ENCODE results near the gene S100A3. TPM values are rescaled to one million over a fixed set of nuclear protein-coding genes. Genes with fewer than 3 reads are reported as not detected.

Gene S100A3
- polyA plus RNA-seq, 3 donors: 0.31 to 0.54 TPM; not detected in 1

DNA sequence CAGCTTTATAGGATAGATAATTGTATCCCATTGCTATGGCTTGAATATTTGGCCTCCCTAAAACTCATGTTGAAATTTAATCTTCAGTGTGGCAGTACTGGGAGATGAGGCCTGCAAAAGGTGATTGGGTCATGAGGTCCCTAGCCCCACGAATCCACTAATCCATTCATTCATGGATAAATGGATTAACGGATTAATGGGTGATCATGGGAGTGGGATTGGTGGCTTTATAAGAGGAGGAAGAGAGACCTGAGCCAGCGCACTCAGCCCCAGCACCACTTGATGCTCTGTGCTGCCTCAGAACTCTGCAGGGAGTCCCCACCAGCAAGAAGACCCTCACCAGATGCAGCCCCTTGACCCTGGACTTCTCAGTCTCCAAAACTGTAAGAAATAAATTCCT is 45.3 kb downstream of the S100A3 start:
- intact Hi-C loops (cut with micrococcal nuclease): no loop called here
- H3K27me3 Mint-ChIP-seq (ENCODE audit: low read depth in 3 of 3): peaks cover 5 to 7% (median 5%) of the 10 kb centered on the region in 3 donors
- Histone ChIP-seq H4K20me1 (ENCODE audit: insufficient read depth, low read length) (no peaks in the 10 kb centered on the region), H2AFZ (ENCODE audit: insufficient read depth, low read depth, low read length, poor library complexity, severe bottlenecking) (no peak overlapping the region), H3K36me3 (replicated peaks in 1 of 2; ENCODE audit: control insufficient read depth in 1 of 2, insufficient read depth in 2 of 2, low read length in 2 of 2) (no peaks in the 10 kb centered on the region), H3K4me3 (replicated peaks in 1 of 3; ENCODE audit: low read depth in 2 of 3, low read length in 3 of 3) (no peak overlapping the region), H3K27me3 (ENCODE audit: control insufficient read depth in 2 of 2, insufficient read depth in 2 of 2, low read length in 2 of 2) (no peaks in the 10 kb centered on the region), H3K79me2 (ENCODE audit: insufficient read depth, low read length) (no peaks in the 10 kb centered on the region), H3K27ac (ENCODE audit: low read depth in 1 of 2, low read length in 2 of 2) (no peak overlapping the region), H3K9ac (ENCODE audit: insufficient read depth, low read length, poor library complexity, severe bottlenecking) (no peak overlapping the region), H3K4me1 (ENCODE audit: control insufficient read depth in 1 of 2, insufficient read depth in 2 of 2, low read length in 2 of 2) (no peaks in the 10 kb centered on the region), H3K9me3 (replicated peaks in 1 of 2; ENCODE audit: control insufficient read depth in 1 of 2, insufficient read depth in 1 of 2, low read length in 2 of 2) (no peaks in the 10 kb centered on the region), H3K4me2 (replicated peaks; ENCODE audit: extremely low read depth, low read length, poor library complexity, severe bottlenecking) (no peak overlapping the region)
- no peak overlapping the region for H3K4me3 Mint-ChIP-seq
- DNase-seq: no peak
- TF ChIP-seq, protein P1, sequence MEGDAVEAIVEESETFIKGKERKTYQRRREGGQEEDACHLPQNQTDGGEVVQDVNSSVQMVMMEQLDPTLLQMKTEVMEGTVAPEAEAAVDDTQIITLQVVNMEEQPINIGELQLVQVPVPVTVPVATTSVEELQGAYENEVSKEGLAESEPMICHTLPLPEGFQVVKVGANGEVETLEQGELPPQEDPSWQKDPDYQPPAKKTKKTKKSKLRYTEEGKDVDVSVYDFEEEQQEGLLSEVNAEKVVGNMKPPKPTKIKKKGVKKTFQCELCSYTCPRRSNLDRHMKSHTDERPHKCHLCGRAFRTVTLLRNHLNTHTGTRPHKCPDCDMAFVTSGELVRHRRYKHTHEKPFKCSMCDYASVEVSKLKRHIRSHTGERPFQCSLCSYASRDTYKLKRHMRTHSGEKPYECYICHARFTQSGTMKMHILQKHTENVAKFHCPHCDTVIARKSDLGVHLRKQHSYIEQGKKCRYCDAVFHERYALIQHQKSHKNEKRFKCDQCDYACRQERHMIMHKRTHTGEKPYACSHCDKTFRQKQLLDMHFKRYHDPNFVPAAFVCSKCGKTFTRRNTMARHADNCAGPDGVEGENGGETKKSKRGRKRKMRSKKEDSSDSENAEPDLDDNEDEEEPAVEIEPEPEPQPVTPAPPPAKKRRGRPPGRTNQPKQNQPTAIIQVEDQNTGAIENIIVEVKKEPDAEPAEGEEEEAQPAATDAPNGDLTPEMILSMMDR (IDR thresholded peaks at IDR 0.05): no peak
- no peaks in the 10 kb centered on the region for H3K36me3 Mint-ChIP-seq
- no CpG with 5 or more reads among the region's 3 CpGs for WGBS (ENCODE audit: insufficient coverage)
- no peak overlapping the region for H3K27ac Mint-ChIP-seq
- no peaks in the 10 kb centered on the region for H3K4me1 Mint-ChIP-seq
- H3K9me3 Mint-ChIP-seq: no peaks in the 10 kb centered on the region

DNA sequence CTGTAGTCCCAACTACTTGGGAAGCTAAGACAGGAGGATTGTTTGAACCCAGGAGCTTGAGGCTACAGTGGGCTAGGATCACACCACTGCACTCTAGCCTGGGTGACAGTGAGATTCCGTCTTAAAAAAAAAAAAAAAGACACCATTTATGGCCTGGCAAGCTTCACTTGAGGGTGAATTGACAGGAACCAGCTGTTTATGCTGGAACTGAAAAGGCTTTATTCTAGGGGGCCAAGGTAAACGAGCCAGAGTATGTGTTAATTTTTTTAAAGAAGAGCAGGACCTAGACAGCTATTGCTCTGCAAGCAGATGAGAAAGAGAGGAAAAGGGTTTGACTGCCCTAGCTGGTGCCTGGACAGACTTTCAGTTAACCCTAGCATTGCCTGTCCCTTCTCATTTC is 50.3 kb downstream of the S100A3 start:
- Histone ChIP-seq H3K4me1 (ENCODE audit: control insufficient read depth in 1 of 2, insufficient read depth in 2 of 2, low read length in 2 of 2) (no peaks in the 10 kb centered on the region), H3K27ac (ENCODE audit: low read depth in 1 of 2, low read length in 2 of 2) (no peak overlapping the region), H3K4me3 (replicated peaks in 1 of 3; ENCODE audit: low read depth in 2 of 3, low read length in 3 of 3) (no peak overlapping the region), H3K79me2 (ENCODE audit: insufficient read depth, low read length) (no peaks in the 10 kb centered on the region), H3K9me3 (replicated peaks in 1 of 2; ENCODE audit: control insufficient read depth in 1 of 2, insufficient read depth in 1 of 2, low read length in 2 of 2) (no peaks in the 10 kb centered on the region), H3K36me3 (replicated peaks in 1 of 2; ENCODE audit: control insufficient read depth in 1 of 2, insufficient read depth in 2 of 2, low read length in 2 of 2) (no peaks in the 10 kb centered on the region), H4K20me1 (ENCODE audit: insufficient read depth, low read length) (no peaks in the 10 kb centered on the region), H3K27me3 (ENCODE audit: control insufficient read depth in 2 of 2, insufficient read depth in 2 of 2, low read length in 2 of 2) (no peaks in the 10 kb centered on the region), H3K4me2 (replicated peaks; ENCODE audit: extremely low read depth, low read length, poor library complexity, severe bottlenecking) (no peak overlapping the region), H3K9ac (ENCODE audit: insufficient read depth, low read length, poor library complexity, severe bottlenecking) (no peak overlapping the region), H2AFZ (ENCODE audit: insufficient read depth, low read depth, low read length, poor library complexity, severe bottlenecking) (no peak overlapping the region)
- H3K4me3 Mint-ChIP-seq: no peak overlapping the region
- H3K36me3 Mint-ChIP-seq: no peaks in the 10 kb centered on the region
- peaks cover 2 to 10% (median 8%) of the 10 kb centered on the region in 3 donors for H3K27me3 Mint-ChIP-seq (ENCODE audit: low read depth in 3 of 3)
- 0% methylated on average over 2 of the region's 2 CpGs for WGBS (ENCODE audit: insufficient coverage)
- no peaks in the 10 kb centered on the region for H3K9me3 Mint-ChIP-seq
- no peak overlapping the region for H3K27ac Mint-ChIP-seq
- peaks cover 2% of the 10 kb centered on the region for H3K4me1 Mint-ChIP-seq
- TF ChIP-seq, protein P1 (IDR thresholded peaks at IDR 0.05): no peak
- intact Hi-C loops (cut with micrococcal nuclease): loop anchor here (5.0 to 10.0 kb wide), 2 partner anchors 84 to 96 kb away; partner anchors contain the start of gene S100A7A (in 1 of the 2)
- DNase-seq: no peak

Other genes starting within 250 kb of the S100A3 start
- not detected for gene PGLYRP3, start 236.3 kb downstream of the S100A3 start, polyA plus RNA-seq
- gene PGLYRP4, start 200.4 kb downstream of the S100A3 start, polyA plus RNA-seq: not detected
- gene S100A9, start 191.4 kb downstream of the S100A3 start, polyA plus RNA-seq: over 10,000 TPM; 20,498 to 43,602 (median 40,800) TPM
- gene S100A12, start 173.6 kb downstream of the S100A3 start, polyA plus RNA-seq: 1,000 to 10,000 TPM; 1,275 to 2,834 (median 2,543) TPM
- gene S100A8, start 158.2 kb downstream of the S100A3 start, polyA plus RNA-seq: over 10,000 TPM in 2 of 3 donors, 1,000 to 10,000 TPM in 1; 4,193 to 30,135 (median 27,689) TPM
- not detected for gene S100A7A, start 132.7 kb downstream of the S100A3 start, polyA plus RNA-seq
- gene S100A7, start 88.6 kb downstream of the S100A3 start, polyA plus RNA-seq: not detected
- 1,000 to 10,000 TPM; 1,242 to 5,004 (median 4,414) TPM for gene S100A6, start 13.3 kb downstream of the S100A3 start, polyA plus RNA-seq
- gene S100A5, start 8.3 kb downstream of the S100A3 start, polyA plus RNA-seq: 1 to 10 TPM in 2 of 3 donors, not detected in 1; 1.4 to 2.1 TPM
- gene S100A4, start 3.5 kb downstream of the S100A3 start, polyA plus RNA-seq: 1,000 to 10,000 TPM; 4,538 to 7,344 (median 6,092) TPM
- gene S100A2, start 16.6 kb upstream of the S100A3 start, polyA plus RNA-seq: under 1 TPM in 1 of 3 donors, not detected in 2; 0.32 TPM
- not detected for gene S100A16, start 63.9 kb upstream of the S100A3 start, polyA plus RNA-seq
- gene S100A14, start 67.1 kb upstream of the S100A3 start, polyA plus RNA-seq: under 1 TPM in 1 of 3 donors, not detected in 2; 0.08 TPM
- gene S100A13, start 78.2 kb upstream of the S100A3 start, polyA plus RNA-seq: 10 to 100 TPM in 1 of 3 donors, 1 to 10 TPM in 2; 2.5 to 13.9 (median 2.6) TPM
- gene S100A1, start 79.2 kb upstream of the S100A3 start, polyA plus RNA-seq: not detected
- 10 to 100 TPM; 28.1 to 56.2 (median 38.2) TPM for gene CHTOP, start 84.8 kb upstream of the S100A3 start, polyA plus RNA-seq
- gene SNAPIN, start 109.4 kb upstream of the S100A3 start, polyA plus RNA-seq: 100 to 1,000 TPM in 2 of 3 donors, 10 to 100 TPM in 1; 30.7 to 141 (median 135) TPM
- 100 to 1,000 TPM; 103 to 118 (median 115) TPM for gene ILF2, start 121.7 kb upstream of the S100A3 start, polyA plus RNA-seq
- not detected for gene NPR1, start 129.4 kb upstream of the S100A3 start, polyA plus RNA-seq
- 10 to 100 TPM in 2 of 3 donors, 1 to 10 TPM in 1; 9.2 to 76.9 (median 15.9) TPM for gene INTS3, start 178.8 kb upstream of the S100A3 start, polyA plus RNA-seq
- gene SLC27A3, start 226.1 kb upstream of the S100A3 start, polyA plus RNA-seq: 100 to 1,000 TPM in 2 of 3 donors, 10 to 100 TPM in 1; 84.5 to 123 (median 118) TPM